H9 (cell line): ENCODE results near the gene CFAP410. TPM values are rescaled to one million over a fixed set of nuclear protein-coding genes. Genes with fewer than 3 reads are reported as not detected.

Experiments
- DNase-seq: peaks from one replicate; pipeline ENCODE4 v3.0.0-alpha.2; 2017
- H2AFZ ChIP-seq: one replicate; pipeline ENCODE4 v1.6.1; 2013; ENCODE audit warnings: mild to moderate bottlenecking, low read length, control low read depth, moderate library complexity
- H2AK5ac ChIP-seq: 2 replicates; pipeline ENCODE4 v1.6.1; 2013; ENCODE audit warnings: low read length, control low read depth, mixed read lengths; ENCODE audit not compliant: insufficient read length
- H2BK120ac ChIP-seq: one replicate; pipeline ENCODE4 v1.6.1; 2013; ENCODE audit warnings: low read depth, mild to moderate bottlenecking, low read length, control low read depth, inconsistent platforms; ENCODE audit not compliant: poor library complexity, severe bottlenecking
- H2BK12ac ChIP-seq: 2 replicates; pipeline ENCODE4 v1.6.1; 2013; ENCODE audit warnings: low read length, control low read depth, mixed read lengths, low read depth; ENCODE audit not compliant: insufficient read length
- H2BK15ac ChIP-seq: 2 replicates; pipeline ENCODE4 v1.6.1; 2013; ENCODE audit warnings: low read depth, low read length, control low read depth
- H2BK20ac ChIP-seq: one replicate; pipeline ENCODE4 v1.6.1; 2013; ENCODE audit warnings: low read depth, mild to moderate bottlenecking, low read length, control low read depth, inconsistent platforms; ENCODE audit not compliant: poor library complexity, severe bottlenecking
- H2BK5ac ChIP-seq: 2 replicates; pipeline ENCODE4 v1.6.1; 2013; ENCODE audit warnings: low read length, control low read depth, mixed read lengths; ENCODE audit not compliant: insufficient read length
- H3K14ac ChIP-seq: 2 replicates; pipeline ENCODE4 v1.6.1; 2013; ENCODE audit warnings: low read length, control low read depth; ENCODE audit not compliant: insufficient read depth
- H3K18ac ChIP-seq: 2 replicates; pipeline ENCODE4 v1.6.1; 2013; ENCODE audit warnings: low read depth, mild to moderate bottlenecking, mixed read lengths, low read length, control low read depth; ENCODE audit not compliant: insufficient read length
- H3K23ac ChIP-seq: 2 replicates; pipeline ENCODE4 v1.6.1; 2013; ENCODE audit warnings: low read length, control low read depth, mixed read lengths, low read depth; ENCODE audit not compliant: insufficient read length
- H3K23me2 ChIP-seq: 2 replicates; pipeline ENCODE4 v1.6.1; 2013; ENCODE audit warnings: low read depth, mild to moderate bottlenecking, mixed read lengths, low read length, control low read depth; ENCODE audit not compliant: insufficient read length, poor library complexity, severe bottlenecking
- H3K27ac ChIP-seq: 2 replicates; pipeline ENCODE4 v1.5.1; 2013; ENCODE audit warnings: low read length, control low read depth, mixed read lengths, low read depth; ENCODE audit not compliant: insufficient read length
- H3K27me3 ChIP-seq: 2 replicates; pipeline ENCODE4 v1.6.1; 2013; ENCODE audit warnings: low read length, control low read depth, inconsistent platforms; ENCODE audit not compliant: insufficient read depth
- H3K4ac ChIP-seq: 2 replicates; pipeline ENCODE4 v1.6.1; 2013; ENCODE audit warnings: low read depth, mild to moderate bottlenecking, control low read depth, inconsistent platforms, low read length, moderate library complexity
- H3K4me1 ChIP-seq: 2 replicates; pipeline ENCODE4 v1.6.1; 2013; ENCODE audit warnings: low read length, control low read depth, inconsistent platforms; ENCODE audit not compliant: insufficient read depth
- H3K4me2 ChIP-seq: 2 replicates; pipeline ENCODE4 v1.6.1; 2013; ENCODE audit warnings: low read length, control low read depth, mixed read lengths; ENCODE audit not compliant: insufficient read length, insufficient read depth
- H3K56ac ChIP-seq: 2 replicates; pipeline ENCODE4 v1.6.1; 2013; ENCODE audit warnings: low read depth, mild to moderate bottlenecking, mixed read lengths, low read length, control low read depth; ENCODE audit not compliant: insufficient read length
- H3K79me1 ChIP-seq: 2 replicates; pipeline ENCODE4 v1.6.1; 2013; ENCODE audit warnings: low read depth, mild to moderate bottlenecking, moderate library complexity, low read length, control low read depth, inconsistent platforms; ENCODE audit not compliant: insufficient read depth, poor library complexity, severe bottlenecking
- H3K79me2 ChIP-seq: 2 replicates; pipeline ENCODE4 v1.6.1; 2013; ENCODE audit warnings: low read length, control low read depth, inconsistent platforms; ENCODE audit not compliant: insufficient read depth
- H3K9ac ChIP-seq: 2 replicates; pipeline ENCODE4 v1.6.1; 2013; ENCODE audit warnings: low read length, control low read depth, mixed read lengths; ENCODE audit not compliant: insufficient read length; ENCODE audit errors: extremely low read depth
- H3K9me3 ChIP-seq: one replicate; pipeline ENCODE4 v1.6.1; 2013; ENCODE audit warnings: low read depth, low read length, inconsistent platforms; ENCODE audit not compliant: control insufficient read depth
- H3T11ph ChIP-seq: one replicate; pipeline ENCODE4 v1.6.1; 2013; ENCODE audit warnings: mild to moderate bottlenecking, low read length, control low read depth, inconsistent platforms
- H4K20me1 ChIP-seq: one replicate; pipeline ENCODE4 v1.6.1; 2013; ENCODE audit not compliant: control insufficient read depth, insufficient read length, insufficient read depth
- H4K5ac ChIP-seq: 2 replicates; pipeline ENCODE4 v1.6.1; 2013; ENCODE audit warnings: low read depth, mild to moderate bottlenecking, mixed read lengths, low read length, control low read depth; ENCODE audit not compliant: insufficient read length
- H4K8ac ChIP-seq: replicated peaks from 2 replicates; pipeline ENCODE4 v1.6.1; 2013; ENCODE audit warnings: low read length, control low read depth, mixed read lengths, low read depth; ENCODE audit not compliant: insufficient read length
- H4K91ac ChIP-seq: 2 replicates; pipeline ENCODE4 v1.6.1; 2013; ENCODE audit warnings: low read depth, mild to moderate bottlenecking, moderate library complexity, mixed read lengths, low read length, control low read depth; ENCODE audit not compliant: insufficient read length
- H3K27ac Mint-ChIP-seq, 3 experiments: 2 replicates in 2 of 3; 3 replicates in 1 of 3; pipeline ENCODE4 v1.8.0; 2020 to 2021; ENCODE audit warnings: mixed read lengths in 3 of 3, mild to moderate bottlenecking in 1 of 3, moderate library complexity in 1 of 3
- H3K27me3 Mint-ChIP-seq: 2 replicates; pipeline ENCODE4 v1.8.0; 2021; ENCODE audit warnings: low read depth, mild to moderate bottlenecking, moderate library complexity, mixed read lengths
- H3K36me3 Mint-ChIP-seq, 3 experiments: 2 replicates in 2 of 3; 3 replicates in 1 of 3; pipeline ENCODE4 v1.8.0; 2020 to 2021; ENCODE audit warnings: low read depth in 3 of 3, mixed read lengths in 3 of 3; ENCODE audit not compliant: insufficient read depth in 1 of 3
- H3K4me1 Mint-ChIP-seq, 2 experiments: 2 replicates each; pipeline ENCODE4 v1.8.0; 2020; ENCODE audit warnings: mixed read lengths in 2 of 2
- H3K4me3 Mint-ChIP-seq, 2 experiments: 2 replicates in 1 of 2; 3 replicates in 1 of 2; pipeline ENCODE4 v1.8.0; 2020 to 2021; ENCODE audit warnings: mild to moderate bottlenecking in 2 of 2, mixed read lengths in 2 of 2, moderate library complexity in 1 of 2
- H3K9me3 Mint-ChIP-seq, 2 experiments: 2 replicates in 1 of 2; 3 replicates in 1 of 2; pipeline ENCODE4 v1.8.0; 2020; ENCODE audit warnings: mild to moderate bottlenecking in 2 of 2, mixed read lengths in 2 of 2, moderate library complexity in 1 of 2
- CTCF ChIP-seq: fragments of 200-600 bp; sonication (generic); conservative IDR thresholded peaks from 3 replicates; pipeline ENCODE4 v1.8.0; 2021; ENCODE audit warnings: antibody characterized with exemption, mild to moderate bottlenecking
- WGBS: extraction: QIAGEN DNeasy Blood & Tissue Kit; methylation state at CpG from one replicate; pipeline ENCODE4 v1.1.7; 2013; ENCODE audit warnings: missing lambda C conversion rate, low lambda C conversion rate, mixed read lengths; ENCODE audit not compliant: insufficient read length; ENCODE audit errors: extremely low coverage; 5-methylcytosine and 5-hydroxymethylcytosine counted together
- total RNA-seq: library from RNA; stranded (reverse); gene quantifications from 2 replicates; pipeline ENCODE4 v1.2.1, GENCODE V29; 2021

Gene CFAP410
- total RNA-seq, 1 experiment from 2014 or later: 17.0 TPM

- Mint-ChIP-seq H3K36me3 (no peaks in the 10 kb centered on the region), H3K4me3 (no peak overlapping the region), H3K27ac (peak overlapping the region in 1 of 3 experiments; percentile 65; a peak in 1 of 7 replicates), H3K4me1 (peaks cover 6 to 7% of the 10 kb centered on the region in 2 experiments), H3K27me3 (peaks cover 5% of the 10 kb centered on the region), H3K9me3 (no peaks in the 10 kb centered on the region)
- Histone ChIP-seq H4K91ac (no peak overlapping the region), H4K20me1 (no peaks in the 10 kb centered on the region), H3K27ac (no peak overlapping the region), H3K23ac (no peak overlapping the region), H3K9ac (no peak overlapping the region), H3K4me1 (no peaks in the 10 kb centered on the region), H2AK5ac (no peak overlapping the region), H3K4me2 (no peak overlapping the region), H2BK15ac (no peak overlapping the region), H2BK5ac (no peak overlapping the region), H2AFZ (no peak overlapping the region), H3K18ac (no peak overlapping the region), H3K56ac (no peak overlapping the region), H3K79me1 (no peaks in the 10 kb centered on the region), H4K8ac (no peak overlapping the region), H2BK120ac (no peak overlapping the region), H3K23me2 (no peaks in the 10 kb centered on the region), H3K79me2 (no peaks in the 10 kb centered on the region), H3T11ph (no peak overlapping the region), H3K4ac (no peak overlapping the region), H3K9me3 (no peaks in the 10 kb centered on the region), H2BK12ac (no peak overlapping the region), H2BK20ac (no peak overlapping the region), H3K14ac (no peak overlapping the region; the same call in 1 of the 2 replicates), H3K27me3 (no peaks in the 10 kb centered on the region), H4K5ac (no peak overlapping the region)
- no peak for TF ChIP-seq CTCF
- no CpG with 5 or more reads among the region's 12 CpGs for WGBS
- DNase-seq: no peak
Observed at GRCh38 chr21:44349416-44349846, 10.2 kb upstream of the CFAP410 start.
